Body of pancreas (tissue), 4 donors: Measurements from ENCODE around the gene TFAP2C.

Source experiments
- POLR2A ChIP-seq, 3 donors: fragments of 450-650 bp; IDR thresholded peaks; one replicate each; pipeline ENCODE4 v1.6.1; 2016; ENCODE audit warnings: antibody characterized with exemption in 3 of 3, mild to moderate bottlenecking in 2 of 3
- TF ChIP-seq, protein P1 (sequence below), 7 experiments: fragments of 450-650 bp in 4 of 7; fragments of 200-600 bp in 3 of 7; sonication (generic) in 3 of 7; IDR thresholded peaks; one replicate each; pipeline ENCODE4 v1.5.1; 2016 to 2019; ENCODE audit warnings: antibody characterized with exemption in 7 of 7

DNA sequence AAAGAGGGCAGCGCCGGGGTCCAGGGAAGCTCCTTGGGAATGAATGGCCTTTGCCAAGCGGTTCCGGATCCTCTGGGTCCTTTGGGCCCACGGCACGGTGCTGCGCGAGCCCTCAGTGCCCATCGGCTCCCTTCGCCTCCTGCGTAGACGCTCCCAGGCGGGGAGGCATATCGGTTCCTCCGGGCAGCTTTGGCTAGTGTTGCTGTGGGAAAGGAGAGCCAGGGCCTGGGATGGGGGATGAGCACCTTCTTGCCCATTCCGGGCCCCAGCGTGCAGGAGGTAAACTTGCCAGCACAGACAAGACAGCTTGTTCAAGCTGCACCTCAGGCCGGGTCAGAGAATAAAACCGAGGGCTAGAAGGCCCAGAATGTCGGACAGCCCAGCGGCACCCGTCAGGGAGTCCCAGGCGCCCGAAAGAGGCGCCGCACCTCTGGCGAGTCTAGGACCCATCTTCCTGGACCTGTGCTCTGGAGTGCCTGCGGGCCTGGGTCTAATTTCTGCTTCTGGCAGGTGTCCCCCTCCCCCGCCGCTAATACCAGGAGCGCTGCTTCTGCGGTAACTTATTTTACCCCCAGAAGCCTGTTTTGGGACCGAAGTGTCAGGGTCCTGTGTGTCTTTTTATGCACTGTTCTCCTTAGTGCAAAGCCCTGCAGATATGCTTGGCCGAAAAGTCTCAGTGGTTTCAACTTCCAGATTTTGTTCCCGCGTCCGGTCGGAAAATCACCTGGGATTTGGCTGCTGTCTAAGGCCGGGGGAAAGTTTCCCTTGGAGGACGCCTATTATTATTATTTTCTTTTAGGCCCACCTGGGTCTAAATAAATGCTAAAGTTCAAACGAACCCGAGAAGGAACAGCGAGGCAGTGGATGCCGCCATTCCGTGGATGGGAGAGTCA, 1.7 kb upstream of the TFAP2C start:
- TF ChIP-seq, protein P1, sequence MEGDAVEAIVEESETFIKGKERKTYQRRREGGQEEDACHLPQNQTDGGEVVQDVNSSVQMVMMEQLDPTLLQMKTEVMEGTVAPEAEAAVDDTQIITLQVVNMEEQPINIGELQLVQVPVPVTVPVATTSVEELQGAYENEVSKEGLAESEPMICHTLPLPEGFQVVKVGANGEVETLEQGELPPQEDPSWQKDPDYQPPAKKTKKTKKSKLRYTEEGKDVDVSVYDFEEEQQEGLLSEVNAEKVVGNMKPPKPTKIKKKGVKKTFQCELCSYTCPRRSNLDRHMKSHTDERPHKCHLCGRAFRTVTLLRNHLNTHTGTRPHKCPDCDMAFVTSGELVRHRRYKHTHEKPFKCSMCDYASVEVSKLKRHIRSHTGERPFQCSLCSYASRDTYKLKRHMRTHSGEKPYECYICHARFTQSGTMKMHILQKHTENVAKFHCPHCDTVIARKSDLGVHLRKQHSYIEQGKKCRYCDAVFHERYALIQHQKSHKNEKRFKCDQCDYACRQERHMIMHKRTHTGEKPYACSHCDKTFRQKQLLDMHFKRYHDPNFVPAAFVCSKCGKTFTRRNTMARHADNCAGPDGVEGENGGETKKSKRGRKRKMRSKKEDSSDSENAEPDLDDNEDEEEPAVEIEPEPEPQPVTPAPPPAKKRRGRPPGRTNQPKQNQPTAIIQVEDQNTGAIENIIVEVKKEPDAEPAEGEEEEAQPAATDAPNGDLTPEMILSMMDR (IDR thresholded peaks at IDR 0.05), result no peak
- TF ChIP-seq POLR2A (IDR thresholded peaks at IDR 0.05), result no peak
